Kidney (tissue), 14 donors: Measurements from ENCODE around the gene PPM1H. TPM values are rescaled to one million over a fixed set of nuclear protein-coding genes. Genes with fewer than 3 reads are reported as not detected.

ENCODE experiments used
- DNase-seq, 5 donors: peaks; one replicate each; pipeline ENCODE4 v3.0.0-alpha.2; 2013 to 2020
- FAIRE-seq: peaks from 2 replicates; lab custom pipeline; 2012; peaks lifted over from hg19 to GRCh38; lab: Jason Lieb, UNC
- H3K27ac ChIP-seq, 2 donors: one replicate each; pipeline ENCODE4 v1.7.0; 2013; ENCODE audit warnings: low read depth in 2 of 2, low read length in 2 of 2, inconsistent platforms in 1 of 2
- H3K27me3 ChIP-seq: one replicate; pipeline ENCODE4 v1.7.1; 2013; ENCODE audit warnings: low read length, inconsistent platforms; ENCODE audit not compliant: control insufficient read depth, insufficient read depth
- H3K36me3 ChIP-seq, 3 donors: one replicate each; pipeline versions ENCODE4 v1.7.0 to v1.7.1; 2013; ENCODE audit warnings: low read length in 3 of 3, control low read depth in 1 of 3, inconsistent platforms in 1 of 3; ENCODE audit not compliant: insufficient read depth in 3 of 3, control insufficient read depth in 2 of 3
- H3K4me1 ChIP-seq, 3 donors: one replicate each; pipeline versions ENCODE4 v1.7.0 to v1.7.1; 2013; ENCODE audit warnings: low read length in 3 of 3, inconsistent platforms in 1 of 3, low read depth in 1 of 3; ENCODE audit not compliant: control insufficient read depth in 2 of 3, insufficient read depth in 2 of 3
- H3K4me3 ChIP-seq, 3 donors: one replicate each; pipeline versions ENCODE4 v1.7.0 to v1.8.1; 2013; ENCODE audit warnings: low read length in 3 of 3, control low read depth in 1 of 3, inconsistent platforms in 1 of 3
- H3K9ac ChIP-seq, 3 donors: one replicate each; pipeline versions ENCODE4 v1.7.0 to v1.7.1; 2013; ENCODE audit warnings: low read length in 3 of 3, control low read depth in 1 of 3, inconsistent platforms in 1 of 3
- H3K9me3 ChIP-seq, 3 donors: one replicate each; pipeline versions ENCODE4 v1.7.0 to v1.7.1; 2013; ENCODE audit warnings: low read length in 3 of 3, control low read depth in 1 of 3, inconsistent platforms in 1 of 3; ENCODE audit not compliant: control insufficient read depth in 2 of 3, insufficient read depth in 1 of 3
- intact Hi-C: fragments of 100-400 bp; cut with DNase I; formaldehyde crosslinking; loops from one replicate; pipeline ENCODE4 v1.11.1; 2022
- polyA plus RNA-seq: library from polyadenylated mRNA; stranded (reverse); fragments of 350-450 nt; fragmentation: Illumina TruSeq; extraction: RNeasy Lipid Tissue Mini Kit (QIAGEN cat#74804); gene quantifications from one replicate; pipeline ENCODE4 v1.2.3, GENCODE V29; 2014; ENCODE audit warnings: low read depth, low replicate concordance; ENCODE audit not compliant: insufficient read depth
- total RNA-seq: library from RNA; stranded (reverse); fragmentation: NEBNext Ultra II Directional; extraction: Animal tissue kit (Norgen Biotek cat#: 25700); gene quantifications from one replicate; pipeline ENCODE4 v1.2.1, GENCODE V29; 2021
- TF ChIP-seq, protein P1 (sequence below): IDR thresholded peaks from 3 replicates; pipeline ENCODE4 v1.5.1; 2012; ENCODE audit warnings: mild to moderate bottlenecking, moderate library complexity, borderline replicate concordance; ENCODE audit not compliant: insufficient read depth; ENCODE audit errors: extremely low read depth
- donor health status: control.
- donor health status: control.
- donor health status: control.
- donor health status: control.
- donor health status: control.
- donor health status: DM: yes; HTN: yes; CAD: no.
- donor health status: Normal renal cell carcinoma (clear cell type).

The PPM1H gene
- total and polyA plus RNA-seq, 2 donors from 2014 or later: 8.7 to 25.0 TPM

DNA sequence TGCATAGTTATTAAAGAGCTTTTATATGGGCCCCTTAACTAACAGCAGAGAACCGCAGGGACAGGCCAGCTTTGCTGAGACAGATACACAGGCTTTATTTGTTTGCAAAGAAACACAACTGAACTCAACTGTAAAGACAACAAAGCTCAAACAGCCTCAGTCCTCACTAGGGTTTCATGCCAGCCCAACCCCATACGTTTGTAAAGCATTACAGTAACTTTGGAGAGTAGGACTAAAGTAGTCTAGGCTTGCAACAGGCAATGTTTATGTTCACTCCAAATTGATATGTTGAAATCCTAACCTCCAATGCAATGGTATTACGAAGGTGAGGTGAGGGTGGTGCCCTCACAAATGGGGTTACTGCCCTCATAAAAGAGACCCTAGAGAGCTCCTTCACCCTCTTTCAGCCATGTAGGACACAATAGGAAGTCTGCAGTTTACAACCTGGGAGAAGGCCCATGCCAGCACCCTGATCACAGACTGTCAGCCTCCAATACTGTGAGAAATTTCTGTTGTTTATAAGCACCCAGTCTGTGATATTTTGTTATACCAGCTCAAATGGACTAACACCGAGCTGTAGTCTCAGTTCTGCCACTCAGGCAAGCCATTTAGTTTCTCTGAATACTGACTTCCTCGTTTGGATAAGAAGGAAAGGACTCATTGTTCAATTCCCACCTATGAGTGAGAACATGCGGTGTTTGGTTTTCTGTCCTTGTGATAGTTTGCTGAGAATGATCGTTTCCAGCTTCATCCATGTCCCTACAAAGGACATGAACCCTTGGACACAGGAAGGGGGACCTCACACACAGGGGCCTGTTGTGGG is 35.2 kb downstream of the PPM1H start:
- Histone ChIP-seq H3K9me3 (no peaks in the 10 kb centered on the region), H3K27ac (no peak overlapping the region), H3K4me3 (no peak overlapping the region), H3K27me3 (no peaks in the 10 kb centered on the region), H3K36me3 (no peaks in the 10 kb centered on the region), H3K9ac (no peak overlapping the region), H3K4me1 (no peaks in the 10 kb centered on the region)
- FAIRE-seq: no peak
- TF ChIP-seq, protein P1, sequence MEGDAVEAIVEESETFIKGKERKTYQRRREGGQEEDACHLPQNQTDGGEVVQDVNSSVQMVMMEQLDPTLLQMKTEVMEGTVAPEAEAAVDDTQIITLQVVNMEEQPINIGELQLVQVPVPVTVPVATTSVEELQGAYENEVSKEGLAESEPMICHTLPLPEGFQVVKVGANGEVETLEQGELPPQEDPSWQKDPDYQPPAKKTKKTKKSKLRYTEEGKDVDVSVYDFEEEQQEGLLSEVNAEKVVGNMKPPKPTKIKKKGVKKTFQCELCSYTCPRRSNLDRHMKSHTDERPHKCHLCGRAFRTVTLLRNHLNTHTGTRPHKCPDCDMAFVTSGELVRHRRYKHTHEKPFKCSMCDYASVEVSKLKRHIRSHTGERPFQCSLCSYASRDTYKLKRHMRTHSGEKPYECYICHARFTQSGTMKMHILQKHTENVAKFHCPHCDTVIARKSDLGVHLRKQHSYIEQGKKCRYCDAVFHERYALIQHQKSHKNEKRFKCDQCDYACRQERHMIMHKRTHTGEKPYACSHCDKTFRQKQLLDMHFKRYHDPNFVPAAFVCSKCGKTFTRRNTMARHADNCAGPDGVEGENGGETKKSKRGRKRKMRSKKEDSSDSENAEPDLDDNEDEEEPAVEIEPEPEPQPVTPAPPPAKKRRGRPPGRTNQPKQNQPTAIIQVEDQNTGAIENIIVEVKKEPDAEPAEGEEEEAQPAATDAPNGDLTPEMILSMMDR: no peak
- intact Hi-C loops: no loop called here
- DNase-seq: no peak

GRCh38 chr12:62898526-62898925 is 36.4 kb downstream of the PPM1H start:
- Histone ChIP-seq H3K36me3 (no peaks in the 10 kb centered on the region), H3K4me1 (no peaks in the 10 kb centered on the region), H3K27ac (no peak overlapping the region), H3K9ac (no peak overlapping the region), H3K4me3 (no peak overlapping the region), H3K27me3 (no peaks in the 10 kb centered on the region), H3K9me3 (no peaks in the 10 kb centered on the region)
- intact Hi-C loops: no loop called here
- FAIRE-seq: no peak
- DNase-seq: no peak
- TF ChIP-seq, protein P1: no peak

DNA sequence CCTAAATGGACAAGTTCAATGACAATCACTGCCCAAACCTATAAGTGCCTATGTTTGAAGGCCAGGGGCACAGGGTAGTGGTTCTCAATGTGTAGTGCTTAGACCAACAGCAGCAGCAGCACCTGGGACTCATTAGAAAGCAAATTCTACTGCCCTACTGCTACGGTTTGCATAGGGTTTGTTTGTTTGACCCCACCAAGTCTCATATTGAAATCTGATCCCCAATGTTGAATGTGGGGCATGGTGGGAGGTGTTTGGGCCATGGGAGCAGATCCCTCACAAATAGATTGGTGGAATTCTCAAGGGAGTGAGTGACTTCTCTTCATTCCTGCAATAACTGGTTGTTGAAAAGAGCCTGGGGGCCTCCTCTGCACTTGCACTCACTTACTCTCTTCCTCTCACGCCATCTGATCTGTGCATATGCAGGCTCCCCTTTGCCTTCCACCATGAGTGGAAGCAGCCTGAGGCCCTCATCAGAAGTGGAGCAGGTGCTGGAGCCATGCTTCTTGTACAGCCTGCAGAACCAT is 39.5 kb downstream of the PPM1H start:
- Histone ChIP-seq H3K4me3 (no peak overlapping the region), H3K36me3 (no peaks in the 10 kb centered on the region), H3K9ac (no peak overlapping the region), H3K4me1 (peaks cover 0 to 17% (median 0%) of the 10 kb centered on the region in 3 donors), H3K9me3 (no peaks in the 10 kb centered on the region), H3K27ac (no peak overlapping the region), H3K27me3 (no peaks in the 10 kb centered on the region)
- intact Hi-C loops: no loop called here
- DNase-seq (no peak), FAIRE-seq (no peak)
- TF ChIP-seq, protein P1: no peak
